H9 (cell line): ENCODE results near the gene C16orf95. TPM values are rescaled to one million over a fixed set of nuclear protein-coding genes. Genes with fewer than 3 reads are reported as not detected.
A peak's percentile ranks its signal among the peaks of the same experiment; 100 is the strongest.

Source experiments
- DNase-seq: peaks from one replicate; pipeline ENCODE4 v3.0.0-alpha.2; 2017
- H2AFZ ChIP-seq: one replicate; pipeline ENCODE4 v1.6.1; 2013; ENCODE audit warnings: mild to moderate bottlenecking, low read length, control low read depth, moderate library complexity
- H2AK5ac ChIP-seq: 2 replicates; pipeline ENCODE4 v1.6.1; 2013; ENCODE audit warnings: low read length, control low read depth, mixed read lengths; ENCODE audit not compliant: insufficient read length
- H2BK120ac ChIP-seq: one replicate; pipeline ENCODE4 v1.6.1; 2013; ENCODE audit warnings: low read depth, mild to moderate bottlenecking, low read length, control low read depth, inconsistent platforms; ENCODE audit not compliant: poor library complexity, severe bottlenecking
- H2BK12ac ChIP-seq: 2 replicates; pipeline ENCODE4 v1.6.1; 2013; ENCODE audit warnings: low read length, control low read depth, mixed read lengths, low read depth; ENCODE audit not compliant: insufficient read length
- H2BK15ac ChIP-seq: 2 replicates; pipeline ENCODE4 v1.6.1; 2013; ENCODE audit warnings: low read depth, low read length, control low read depth
- H2BK20ac ChIP-seq: one replicate; pipeline ENCODE4 v1.6.1; 2013; ENCODE audit warnings: low read depth, mild to moderate bottlenecking, low read length, control low read depth, inconsistent platforms; ENCODE audit not compliant: poor library complexity, severe bottlenecking
- H2BK5ac ChIP-seq: 2 replicates; pipeline ENCODE4 v1.6.1; 2013; ENCODE audit warnings: low read length, control low read depth, mixed read lengths; ENCODE audit not compliant: insufficient read length
- H3K14ac ChIP-seq: 2 replicates; pipeline ENCODE4 v1.6.1; 2013; ENCODE audit warnings: low read length, control low read depth; ENCODE audit not compliant: insufficient read depth
- H3K18ac ChIP-seq: 2 replicates; pipeline ENCODE4 v1.6.1; 2013; ENCODE audit warnings: low read depth, mild to moderate bottlenecking, mixed read lengths, low read length, control low read depth; ENCODE audit not compliant: insufficient read length
- H3K23ac ChIP-seq: 2 replicates; pipeline ENCODE4 v1.6.1; 2013; ENCODE audit warnings: low read length, control low read depth, mixed read lengths, low read depth; ENCODE audit not compliant: insufficient read length
- H3K23me2 ChIP-seq: 2 replicates; pipeline ENCODE4 v1.6.1; 2013; ENCODE audit warnings: low read depth, mild to moderate bottlenecking, mixed read lengths, low read length, control low read depth; ENCODE audit not compliant: insufficient read length, poor library complexity, severe bottlenecking
- H3K27ac ChIP-seq: 2 replicates; pipeline ENCODE4 v1.5.1; 2013; ENCODE audit warnings: low read length, control low read depth, mixed read lengths, low read depth; ENCODE audit not compliant: insufficient read length
- H3K27me3 ChIP-seq: 2 replicates; pipeline ENCODE4 v1.6.1; 2013; ENCODE audit warnings: low read length, control low read depth, inconsistent platforms; ENCODE audit not compliant: insufficient read depth
- H3K4ac ChIP-seq: 2 replicates; pipeline ENCODE4 v1.6.1; 2013; ENCODE audit warnings: low read depth, mild to moderate bottlenecking, control low read depth, inconsistent platforms, low read length, moderate library complexity
- H3K4me1 ChIP-seq: 2 replicates; pipeline ENCODE4 v1.6.1; 2013; ENCODE audit warnings: low read length, control low read depth, inconsistent platforms; ENCODE audit not compliant: insufficient read depth
- H3K4me2 ChIP-seq: 2 replicates; pipeline ENCODE4 v1.6.1; 2013; ENCODE audit warnings: low read length, control low read depth, mixed read lengths; ENCODE audit not compliant: insufficient read length, insufficient read depth
- H3K56ac ChIP-seq: 2 replicates; pipeline ENCODE4 v1.6.1; 2013; ENCODE audit warnings: low read depth, mild to moderate bottlenecking, mixed read lengths, low read length, control low read depth; ENCODE audit not compliant: insufficient read length
- H3K79me1 ChIP-seq: 2 replicates; pipeline ENCODE4 v1.6.1; 2013; ENCODE audit warnings: low read depth, mild to moderate bottlenecking, moderate library complexity, low read length, control low read depth, inconsistent platforms; ENCODE audit not compliant: insufficient read depth, poor library complexity, severe bottlenecking
- H3K79me2 ChIP-seq: 2 replicates; pipeline ENCODE4 v1.6.1; 2013; ENCODE audit warnings: low read length, control low read depth, inconsistent platforms; ENCODE audit not compliant: insufficient read depth
- H3K9ac ChIP-seq: 2 replicates; pipeline ENCODE4 v1.6.1; 2013; ENCODE audit warnings: low read length, control low read depth, mixed read lengths; ENCODE audit not compliant: insufficient read length; ENCODE audit errors: extremely low read depth
- H3K9me3 ChIP-seq: one replicate; pipeline ENCODE4 v1.6.1; 2013; ENCODE audit warnings: low read depth, low read length, inconsistent platforms; ENCODE audit not compliant: control insufficient read depth
- H3T11ph ChIP-seq: one replicate; pipeline ENCODE4 v1.6.1; 2013; ENCODE audit warnings: mild to moderate bottlenecking, low read length, control low read depth, inconsistent platforms
- H4K20me1 ChIP-seq: one replicate; pipeline ENCODE4 v1.6.1; 2013; ENCODE audit not compliant: control insufficient read depth, insufficient read length, insufficient read depth
- H4K5ac ChIP-seq: 2 replicates; pipeline ENCODE4 v1.6.1; 2013; ENCODE audit warnings: low read depth, mild to moderate bottlenecking, mixed read lengths, low read length, control low read depth; ENCODE audit not compliant: insufficient read length
- H4K8ac ChIP-seq: replicated peaks from 2 replicates; pipeline ENCODE4 v1.6.1; 2013; ENCODE audit warnings: low read length, control low read depth, mixed read lengths, low read depth; ENCODE audit not compliant: insufficient read length
- H4K91ac ChIP-seq: 2 replicates; pipeline ENCODE4 v1.6.1; 2013; ENCODE audit warnings: low read depth, mild to moderate bottlenecking, moderate library complexity, mixed read lengths, low read length, control low read depth; ENCODE audit not compliant: insufficient read length
- H3K27ac Mint-ChIP-seq, 3 experiments: 2 replicates in 2 of 3; 3 replicates in 1 of 3; pipeline ENCODE4 v1.8.0; 2020 to 2021; ENCODE audit warnings: mixed read lengths in 3 of 3, mild to moderate bottlenecking in 1 of 3, moderate library complexity in 1 of 3
- H3K27me3 Mint-ChIP-seq: 2 replicates; pipeline ENCODE4 v1.8.0; 2021; ENCODE audit warnings: low read depth, mild to moderate bottlenecking, moderate library complexity, mixed read lengths
- H3K36me3 Mint-ChIP-seq, 3 experiments: 2 replicates in 2 of 3; 3 replicates in 1 of 3; pipeline ENCODE4 v1.8.0; 2020 to 2021; ENCODE audit warnings: low read depth in 3 of 3, mixed read lengths in 3 of 3; ENCODE audit not compliant: insufficient read depth in 1 of 3
- H3K4me1 Mint-ChIP-seq, 2 experiments: 2 replicates each; pipeline ENCODE4 v1.8.0; 2020; ENCODE audit warnings: mixed read lengths in 2 of 2
- H3K4me3 Mint-ChIP-seq, 2 experiments: 2 replicates in 1 of 2; 3 replicates in 1 of 2; pipeline ENCODE4 v1.8.0; 2020 to 2021; ENCODE audit warnings: mild to moderate bottlenecking in 2 of 2, mixed read lengths in 2 of 2, moderate library complexity in 1 of 2
- H3K9me3 Mint-ChIP-seq, 2 experiments: 2 replicates in 1 of 2; 3 replicates in 1 of 2; pipeline ENCODE4 v1.8.0; 2020; ENCODE audit warnings: mild to moderate bottlenecking in 2 of 2, mixed read lengths in 2 of 2, moderate library complexity in 1 of 2
- WGBS: extraction: QIAGEN DNeasy Blood & Tissue Kit; methylation state at CpG from one replicate; pipeline ENCODE4 v1.1.7; 2013; ENCODE audit warnings: missing lambda C conversion rate, low lambda C conversion rate, mixed read lengths; ENCODE audit not compliant: insufficient read length; ENCODE audit errors: extremely low coverage; 5-methylcytosine and 5-hydroxymethylcytosine counted together
- total RNA-seq: library from RNA; stranded (reverse); gene quantifications from 2 replicates; pipeline ENCODE4 v1.2.1, GENCODE V29; 2021
- TF ChIP-seq, protein P1 (sequence below): fragments of 200-600 bp; sonication (generic); conservative IDR thresholded peaks from 3 replicates; pipeline ENCODE4 v1.8.0; 2021; ENCODE audit warnings: antibody characterized with exemption, mild to moderate bottlenecking

C16orf95 gene
- total RNA-seq, 1 experiment from 2014 or later: 5.6 TPM

DNA sequence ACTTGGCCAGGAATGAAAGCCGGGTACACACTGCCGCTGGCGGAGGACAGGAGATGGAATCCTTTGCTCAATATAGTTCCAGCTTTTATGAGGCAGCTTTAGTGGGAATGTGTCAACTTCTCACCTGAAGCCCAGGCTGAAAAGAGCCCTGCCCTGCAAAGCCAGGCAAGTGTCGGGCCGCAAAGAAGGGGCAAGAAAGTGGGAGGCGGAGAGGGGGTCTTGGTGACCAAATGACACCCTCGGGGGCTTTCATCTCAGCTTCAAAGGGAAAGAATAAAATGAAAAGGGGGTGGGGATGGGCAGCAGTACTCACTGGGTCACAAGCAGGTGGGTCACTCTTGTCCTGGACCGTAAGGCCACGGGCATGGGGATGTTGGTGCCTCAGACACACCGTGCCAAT, 62.9 kb downstream of the C16orf95 start:
- H3K56ac ChIP-seq: no peak overlapping the region
- H3K4ac ChIP-seq: no peak overlapping the region
- no peak for DNase-seq
- no peak overlapping the region for H3K27ac ChIP-seq
- H3K4me1 ChIP-seq: no peaks in the 10 kb centered on the region
- no peak overlapping the region for H2BK5ac ChIP-seq
- H3K23me2 ChIP-seq: no peaks in the 10 kb centered on the region
- H3K9me3 ChIP-seq: no peaks in the 10 kb centered on the region
- H3K23ac ChIP-seq: no peak overlapping the region
- no peaks in the 10 kb centered on the region for H3K9me3 Mint-ChIP-seq
- no peaks in the 10 kb centered on the region for H3K36me3 Mint-ChIP-seq
- H2BK20ac ChIP-seq: no peak overlapping the region
- H3K4me3 Mint-ChIP-seq: no peak overlapping the region
- H4K91ac ChIP-seq: no peak overlapping the region
- H2BK15ac ChIP-seq: no peak overlapping the region
- no peak overlapping the region for H3T11ph ChIP-seq
- no peak overlapping the region for H3K14ac ChIP-seq
- whole genome bisulfite sequencing: no CpG with 5 or more reads among the region's 10 CpGs
- H3K18ac ChIP-seq: no peak overlapping the region
- no peak overlapping the region for H4K8ac ChIP-seq
- H4K20me1 ChIP-seq: no peaks in the 10 kb centered on the region
- no peak overlapping the region for H3K4me2 ChIP-seq
- peak overlapping the region in 1 of 3 experiments; percentile 54; a peak in 1 of 7 replicates for H3K27ac Mint-ChIP-seq
- H2AK5ac ChIP-seq: no peak overlapping the region
- H4K5ac ChIP-seq: no peak overlapping the region
- H3K27me3 ChIP-seq: no peaks in the 10 kb centered on the region
- no peak overlapping the region for H2AFZ ChIP-seq
- H2BK120ac ChIP-seq: no peak overlapping the region
- peaks cover 0 to 4% of the 10 kb centered on the region in 2 experiments; a peak in 1 of 4 replicates for H3K4me1 Mint-ChIP-seq
- peaks cover 5% of the 10 kb centered on the region; the same call in 1 of the 2 replicates for H3K27me3 Mint-ChIP-seq
- H3K9ac ChIP-seq: no peak overlapping the region
- H2BK12ac ChIP-seq: no peak overlapping the region
- no peaks in the 10 kb centered on the region for H3K79me2 ChIP-seq
- no peaks in the 10 kb centered on the region for H3K79me1 ChIP-seq
- TF ChIP-seq, protein P1, sequence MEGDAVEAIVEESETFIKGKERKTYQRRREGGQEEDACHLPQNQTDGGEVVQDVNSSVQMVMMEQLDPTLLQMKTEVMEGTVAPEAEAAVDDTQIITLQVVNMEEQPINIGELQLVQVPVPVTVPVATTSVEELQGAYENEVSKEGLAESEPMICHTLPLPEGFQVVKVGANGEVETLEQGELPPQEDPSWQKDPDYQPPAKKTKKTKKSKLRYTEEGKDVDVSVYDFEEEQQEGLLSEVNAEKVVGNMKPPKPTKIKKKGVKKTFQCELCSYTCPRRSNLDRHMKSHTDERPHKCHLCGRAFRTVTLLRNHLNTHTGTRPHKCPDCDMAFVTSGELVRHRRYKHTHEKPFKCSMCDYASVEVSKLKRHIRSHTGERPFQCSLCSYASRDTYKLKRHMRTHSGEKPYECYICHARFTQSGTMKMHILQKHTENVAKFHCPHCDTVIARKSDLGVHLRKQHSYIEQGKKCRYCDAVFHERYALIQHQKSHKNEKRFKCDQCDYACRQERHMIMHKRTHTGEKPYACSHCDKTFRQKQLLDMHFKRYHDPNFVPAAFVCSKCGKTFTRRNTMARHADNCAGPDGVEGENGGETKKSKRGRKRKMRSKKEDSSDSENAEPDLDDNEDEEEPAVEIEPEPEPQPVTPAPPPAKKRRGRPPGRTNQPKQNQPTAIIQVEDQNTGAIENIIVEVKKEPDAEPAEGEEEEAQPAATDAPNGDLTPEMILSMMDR: no peak
